GM21786 (cell line): ENCODE measurements around the gene DFFA.
A peak's percentile ranks its signal among the peaks of the same experiment; 100 is the strongest.
"Not testable (repeated sequence)": the region's sequence is repeated elsewhere in the genome, so short reads cannot be mapped to it uniquely, and the experiment has no call there.

Source experiments
- ATAC-seq: cut with Tn5 transposase; IDR thresholded peaks from one replicate; pipeline ENCODE4 v1.9.1; 2021; ENCODE audit not compliant: unreplicated experiment

Gene DFFA

DNA sequence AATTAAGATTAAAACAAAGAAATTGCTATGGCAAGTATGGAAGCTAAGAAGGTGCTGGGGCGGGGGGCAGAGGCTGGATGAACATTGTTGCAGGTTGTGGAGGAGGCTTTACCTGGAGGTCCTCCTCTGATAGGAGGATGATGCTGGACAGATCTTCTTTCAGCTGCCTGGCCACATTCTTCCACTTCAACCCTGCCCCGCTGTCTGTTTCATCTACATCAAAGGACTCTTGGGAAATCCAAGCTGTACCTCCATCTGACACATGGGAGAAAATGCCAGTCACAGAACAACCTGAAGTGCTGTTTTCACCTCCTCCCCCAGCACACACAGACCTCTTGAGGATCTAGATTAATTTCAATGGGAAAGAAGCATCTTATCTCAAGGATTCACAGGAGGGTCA is 5.3 kb downstream of the DFFA start:
- no peak for ATAC-seq

GRCh38 chr1:10459184-10459583 is 13.1 kb downstream of the DFFA start:
- ATAC-seq = no peak

DNA sequence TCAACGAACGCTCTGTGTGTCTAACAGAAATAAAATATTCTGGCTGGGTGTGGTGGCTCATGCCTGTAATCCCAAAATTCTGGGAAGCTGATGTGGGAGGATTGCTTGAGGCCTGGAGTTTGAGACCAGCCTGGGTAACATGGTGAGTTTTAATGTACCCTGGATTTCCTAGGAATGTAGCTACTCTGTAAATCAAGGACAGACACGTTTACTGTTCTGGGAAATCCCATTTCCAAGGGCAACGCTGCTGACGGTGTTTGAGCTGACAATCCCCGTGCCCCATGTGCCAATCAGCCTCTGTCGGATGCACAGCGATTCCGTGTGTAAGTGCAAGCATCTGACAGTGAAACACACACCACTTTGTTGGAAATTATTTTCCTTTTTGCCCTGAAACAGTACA is 14.5 kb downstream of the DFFA start:
- no peak for ATAC-seq

- ATAC-seq = not testable (repeated sequence)
Measured at GRCh38 chr1:10457462-10457861, 14.9 kb downstream of the DFFA start.

DNA sequence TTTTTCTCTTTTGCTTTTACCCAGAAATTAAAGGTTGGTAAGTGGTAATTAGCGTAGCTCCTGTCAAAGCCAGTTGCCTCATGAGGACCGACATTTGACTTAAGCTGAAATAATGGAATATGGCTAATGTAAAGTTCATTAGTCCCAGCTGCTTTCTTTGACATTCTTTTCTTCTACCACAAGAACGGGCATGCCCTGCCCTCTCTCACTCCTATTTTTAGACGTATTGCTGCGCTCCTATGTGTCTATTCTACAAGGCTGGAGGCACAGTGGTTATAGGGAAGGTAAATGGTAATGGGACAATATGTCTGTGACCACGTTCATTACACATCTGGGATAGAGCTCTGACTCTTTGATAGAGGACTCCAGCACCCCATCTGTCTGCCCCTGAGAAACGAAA is 15.7 kb downstream of the DFFA start:
- no peak for ATAC-seq

DNA sequence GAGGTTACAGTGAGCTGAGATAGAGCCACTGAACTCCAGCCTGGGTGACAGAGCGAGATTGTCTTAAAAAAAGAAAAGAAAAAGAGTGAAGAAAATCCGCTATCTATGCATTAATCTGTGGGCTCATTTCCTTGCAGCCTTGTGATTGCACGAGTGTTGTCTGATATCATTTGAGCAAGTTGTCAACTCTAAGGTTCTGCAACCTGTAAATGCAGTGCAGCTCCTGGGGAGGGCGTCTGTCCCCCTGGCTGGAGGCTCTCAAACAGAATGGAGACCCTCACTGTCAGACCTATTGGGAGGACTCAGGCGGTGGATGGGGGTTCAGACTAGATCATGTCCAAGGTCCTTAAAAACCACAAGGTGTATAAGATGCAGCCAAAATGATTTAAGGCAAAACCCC is 16.3 kb downstream of the DFFA start:
- ATAC-seq = no peak

DNA sequence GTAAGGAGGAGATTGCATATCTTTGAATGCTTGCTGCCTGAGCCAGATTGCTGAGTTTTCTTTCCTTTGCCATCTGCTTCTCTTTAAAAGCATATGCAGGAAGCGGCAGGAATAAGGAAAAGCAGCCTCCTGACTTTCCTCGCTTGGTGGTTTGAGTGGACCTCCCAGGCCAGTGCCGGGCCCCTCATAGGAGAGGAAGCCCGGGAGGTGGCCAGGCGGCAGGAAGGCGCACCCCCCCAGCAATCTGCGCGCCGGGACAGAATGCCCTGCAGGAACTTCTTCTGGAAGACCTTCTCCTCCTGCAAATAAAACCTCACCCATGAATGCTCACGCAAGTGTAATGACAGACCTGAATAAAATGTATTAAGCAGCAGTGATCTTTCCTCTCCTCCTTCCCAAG is 21.0 kb downstream of the DFFA start:
- no peak for ATAC-seq

DNA sequence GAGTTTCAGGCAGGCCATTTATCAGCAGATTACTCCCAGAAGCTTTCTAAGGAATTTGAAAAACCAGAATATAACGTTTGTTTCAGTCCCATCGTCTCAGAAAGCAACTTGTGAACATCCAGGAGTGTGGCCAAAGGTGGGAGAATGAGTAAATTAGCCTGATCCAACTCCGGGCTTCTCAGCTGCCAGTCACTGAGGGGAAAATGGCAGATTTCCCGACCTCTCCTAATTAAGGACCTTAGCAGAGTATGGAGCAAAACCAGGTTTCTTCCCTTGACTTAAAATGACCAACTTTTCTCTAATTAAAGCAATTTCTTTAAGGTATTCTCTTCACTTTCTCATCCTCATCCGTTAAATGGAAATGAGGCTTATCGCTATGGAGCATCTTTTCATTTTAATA is 21.5 kb downstream of the DFFA start:
- ATAC-seq = no peak

GRCh38 chr1:10450156-10450814 is 22.0 kb downstream of the DFFA start:
- no peak for ATAC-seq

GRCh38 chr1:10449751-10450150 is 22.6 kb downstream of the DFFA start, which contains the start of gene CORT:
CORT (plus strand) TSS chr1:10450031; CDS start chr1:10450224, 193 bp downstream.
- ATAC-seq = no peak

DNA sequence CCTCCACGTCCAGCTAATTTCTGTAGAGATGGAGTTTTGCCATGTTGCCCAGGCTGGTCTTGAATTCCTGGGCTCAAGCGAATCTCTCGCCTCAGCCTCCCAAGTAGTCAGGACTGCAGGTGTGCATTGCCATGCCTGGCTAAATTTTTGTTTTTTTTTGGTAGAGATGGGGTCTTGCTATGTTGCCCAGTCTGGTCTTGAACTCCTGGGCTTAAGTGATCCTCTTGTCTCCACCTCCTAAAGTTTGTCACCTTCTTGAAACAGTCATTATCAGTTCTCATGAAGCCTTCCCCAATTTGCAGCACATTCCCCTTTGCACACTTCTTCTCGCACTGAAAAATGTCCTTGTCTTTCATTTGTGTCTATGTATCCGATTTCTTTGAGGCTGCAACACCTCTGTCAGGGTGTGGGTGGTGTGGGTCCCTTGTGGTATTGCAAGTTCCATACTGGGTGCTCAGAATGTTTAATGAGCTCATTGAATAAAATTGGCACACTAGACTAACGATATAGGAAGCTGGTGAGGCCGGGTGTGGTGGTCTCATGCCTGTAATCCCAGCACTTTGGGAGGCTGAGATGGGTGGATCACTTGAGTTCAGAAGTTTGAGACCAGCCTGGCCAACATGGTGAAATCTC is 25.4 kb downstream of the DFFA start:
- ATAC-seq = no peak

DNA sequence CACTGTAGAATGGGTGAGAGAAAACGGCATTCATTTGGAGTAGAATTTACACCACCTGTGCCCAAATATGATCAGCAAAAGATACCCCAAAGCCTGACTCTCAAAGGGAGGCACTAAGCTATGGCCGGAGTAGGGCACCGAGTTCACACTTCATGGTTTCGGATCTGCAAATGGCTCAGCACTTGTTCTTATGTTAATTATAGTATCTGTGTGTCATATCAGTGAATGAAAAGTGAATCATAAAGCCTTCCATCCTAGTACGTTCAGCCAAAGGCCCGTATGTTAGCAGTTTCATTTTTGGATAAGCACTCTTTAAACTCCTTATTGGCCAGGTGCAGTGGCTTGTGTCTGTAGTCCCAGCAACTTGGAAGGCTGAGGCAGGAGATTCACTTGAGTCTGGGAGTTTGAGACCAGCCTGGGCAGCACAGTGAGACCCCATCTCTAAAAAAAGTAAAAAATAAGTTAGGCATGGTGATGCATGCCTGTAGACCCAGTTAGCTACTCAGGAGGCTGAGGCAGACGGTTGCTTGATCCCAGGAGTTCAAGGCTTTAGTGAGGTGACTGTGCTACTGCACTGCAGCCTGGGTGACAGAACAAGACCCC is 27.4 kb downstream of the DFFA start:
- ATAC-seq = no peak

- ATAC-seq = no peak
Measured at GRCh38 chr1:10444248-10444647, 28.1 kb downstream of the DFFA start.

- no peak for ATAC-seq
Measured at GRCh38 chr1:10440794-10441193, 31.5 kb downstream of the DFFA start.

- no peak for ATAC-seq
Measured at GRCh38 chr1:10440305-10440704, 32.0 kb downstream of the DFFA start.

- no peak for ATAC-seq
Measured at GRCh38 chr1:10438677-10439163, 33.6 kb downstream of the DFFA start.

DNA sequence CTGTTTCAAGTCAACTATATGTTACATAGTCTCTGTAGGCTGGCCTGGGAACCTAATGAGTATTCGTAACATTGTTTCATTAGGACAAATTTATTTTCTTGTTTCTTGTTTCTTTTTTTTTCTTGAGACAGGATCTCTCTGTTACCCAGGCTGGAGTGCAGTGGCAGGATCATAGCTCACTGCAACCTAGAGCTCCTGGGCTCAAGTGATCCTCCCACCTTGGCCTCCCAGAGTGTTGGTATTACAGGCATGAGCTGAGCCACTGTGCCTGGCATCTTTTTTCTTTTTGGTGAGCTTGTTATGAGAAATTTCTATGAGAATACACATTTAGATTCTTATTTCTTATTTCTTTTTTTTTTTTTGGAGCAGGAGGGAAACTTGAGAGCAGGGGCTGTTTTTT is 35.3 kb downstream of the DFFA start:
- no peak for ATAC-seq

DNA sequence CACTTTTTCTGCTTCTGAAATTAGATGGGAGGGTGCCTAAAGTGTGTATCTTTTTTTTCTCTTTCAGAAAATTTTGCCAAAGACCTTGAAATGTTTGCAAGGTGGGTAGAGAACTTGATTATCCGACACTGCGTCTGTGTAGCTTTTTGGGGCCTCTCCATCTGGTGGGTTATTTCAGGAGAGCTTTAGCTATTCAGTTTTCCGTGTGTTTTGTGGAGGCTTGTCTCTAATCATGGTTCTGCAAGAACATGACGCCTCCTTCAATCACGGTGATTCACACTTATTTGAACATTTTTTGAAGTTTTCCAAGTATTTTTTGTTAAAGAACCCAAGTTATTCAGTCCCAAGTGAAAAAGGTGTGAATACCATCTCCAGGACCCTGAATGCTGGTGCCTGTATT is 37.7 kb downstream of the DFFA start:
- no peak for ATAC-seq

GRCh38 chr1:10433790-10434189 is 38.5 kb downstream of the DFFA start:
- no peak for ATAC-seq

DNA sequence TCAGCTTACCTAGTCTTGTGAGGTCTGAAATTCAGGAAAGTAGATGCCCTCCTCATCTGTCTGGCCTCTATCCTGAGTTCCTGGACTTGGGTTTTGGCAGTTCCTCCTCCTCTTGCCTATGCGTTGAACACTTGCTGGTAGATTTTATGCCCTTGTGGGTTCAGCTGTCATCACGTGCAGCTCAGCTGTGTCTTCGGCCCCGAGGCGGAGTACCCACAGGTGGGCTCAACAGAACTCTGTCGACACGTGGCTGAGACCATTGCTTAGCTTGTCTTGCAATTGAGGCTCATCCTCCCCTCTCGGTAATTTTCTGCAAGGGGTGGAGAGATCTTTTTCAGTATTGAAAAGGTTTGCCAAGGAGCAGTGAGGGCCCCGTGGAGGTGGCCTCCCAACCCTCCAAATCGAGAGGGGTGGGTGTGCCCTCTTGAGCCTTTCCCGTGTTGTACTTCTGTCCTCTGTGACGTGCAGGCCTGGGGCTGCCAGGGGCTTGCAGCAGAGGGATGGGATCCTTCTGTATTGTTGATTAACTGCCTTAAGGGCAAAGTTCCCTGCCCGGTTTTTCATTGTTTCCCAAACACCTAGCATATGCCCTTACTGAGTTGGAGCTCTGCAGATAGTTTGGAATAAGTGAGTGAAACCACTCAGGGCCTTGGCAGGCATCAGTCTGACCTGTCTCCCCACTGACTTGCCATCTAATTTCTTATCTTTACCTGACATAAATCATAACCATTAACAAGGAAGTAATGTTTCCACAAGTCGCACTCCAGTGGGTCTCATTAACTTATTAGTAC is 39.2 kb downstream of the DFFA start:
- no peak for ATAC-seq

DNA sequence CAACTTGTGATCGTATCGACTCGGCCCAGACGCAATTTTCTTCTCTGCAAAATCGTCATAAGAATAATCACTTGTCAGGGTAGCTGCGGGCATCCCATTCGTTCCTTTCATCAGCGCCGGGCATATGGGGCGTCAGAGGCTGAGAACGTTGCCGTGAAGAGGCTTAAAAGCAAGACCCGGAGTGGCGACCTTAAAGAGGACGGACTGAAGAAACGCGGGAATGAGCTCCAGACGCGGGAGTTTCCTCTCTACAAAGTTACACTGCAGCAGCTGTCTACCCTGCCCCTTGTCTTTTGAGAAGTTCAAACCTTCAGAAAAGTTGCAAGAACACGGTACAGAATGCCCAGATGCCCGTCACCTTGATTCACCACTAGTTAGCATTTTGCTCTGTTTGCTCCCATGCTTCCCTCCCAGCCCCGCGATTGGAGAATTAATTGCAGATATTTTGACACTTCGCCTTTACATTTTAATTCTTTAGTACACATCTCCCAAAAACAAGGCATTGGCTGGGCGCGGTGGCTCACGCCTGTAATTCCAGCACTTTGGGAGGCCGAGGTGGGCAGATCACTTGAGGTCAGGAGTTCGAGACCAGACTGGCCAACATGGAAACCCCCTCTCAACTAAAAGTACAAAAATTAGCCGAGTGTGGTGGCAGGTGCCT is 41.1 kb downstream of the DFFA start:
- ATAC-seq = peak; percentile 7
